HG03354 (cell line): ENCODE measurements around the gene PELI1.

ENCODE experiments used
- ATAC-seq: cut with Tn5 transposase; IDR thresholded peaks from one replicate; pipeline ENCODE4 v1.9.1; 2021; ENCODE audit warnings: mild to moderate bottlenecking; ENCODE audit not compliant: unreplicated experiment, poor library complexity, severe bottlenecking

PELI1 gene

GRCh38 chr2:64144057-64145013, at the start of gene PELI1:
TSS of gene PELI1 (minus strand) at chr2:64144420. CDS start at chr2:64108310, 36,110 bp downstream.
- ATAC-seq: peak; percentile 84

DNA sequence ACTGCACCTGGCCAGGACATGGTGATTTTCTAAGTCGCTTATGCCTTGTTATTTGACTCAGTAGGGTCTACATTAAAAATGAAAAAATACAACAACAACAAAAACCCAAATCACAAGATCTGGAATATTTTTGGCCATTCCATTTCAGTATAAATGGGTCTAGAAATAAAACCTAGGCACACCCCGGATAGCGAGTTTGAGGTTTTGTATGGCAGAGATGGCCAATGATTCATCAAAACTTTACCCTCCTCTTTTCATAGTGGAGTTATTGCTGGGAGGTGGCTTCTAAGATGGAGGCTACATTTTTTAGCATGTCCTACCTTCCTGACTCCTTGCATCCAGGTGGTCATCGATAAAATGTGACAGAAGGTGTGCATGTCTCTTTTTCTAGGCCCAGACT, 49.3 kb upstream of the PELI1 start:
- ATAC-seq: no peak

DNA sequence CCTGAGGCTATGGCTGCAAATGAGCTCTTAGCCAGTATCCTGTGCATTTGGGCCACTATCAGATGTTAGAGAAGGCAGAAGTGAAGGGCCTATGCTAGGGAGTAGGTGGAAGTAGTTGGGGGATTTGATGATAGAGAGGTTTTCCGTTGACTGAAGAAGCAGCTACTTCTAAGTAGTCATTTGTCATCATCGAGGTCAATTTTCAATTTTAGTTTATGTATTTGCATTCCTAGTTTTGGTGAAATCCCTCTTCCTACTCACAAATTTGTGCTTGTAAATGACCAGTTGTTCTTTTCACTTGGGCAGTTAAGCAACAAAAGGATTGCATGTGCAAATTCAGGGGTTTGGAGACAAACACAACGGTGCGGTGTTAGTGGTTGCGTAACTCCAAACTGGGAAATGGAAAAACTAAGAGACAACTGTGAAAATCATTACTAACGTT, 48.5 kb upstream of the PELI1 start:
- no peak for ATAC-seq

DNA sequence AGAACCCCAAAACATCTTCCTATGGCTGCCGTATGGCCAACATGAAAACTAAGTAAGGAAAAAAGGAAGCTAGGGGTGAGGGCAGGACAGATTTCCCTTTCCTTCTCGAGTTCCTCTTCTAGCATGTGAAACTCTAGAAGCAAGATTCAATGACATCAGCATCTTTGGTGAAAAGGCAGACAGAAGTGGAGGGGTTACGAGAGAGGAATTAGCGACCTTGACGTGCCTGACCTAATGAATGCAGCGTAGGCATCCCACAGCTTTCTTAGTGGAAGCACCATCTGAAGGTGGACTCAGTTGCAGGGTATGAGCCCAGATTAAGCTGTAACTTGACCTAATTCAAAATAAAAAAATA, 47.9 kb upstream of the PELI1 start:
- ATAC-seq: no peak

DNA sequence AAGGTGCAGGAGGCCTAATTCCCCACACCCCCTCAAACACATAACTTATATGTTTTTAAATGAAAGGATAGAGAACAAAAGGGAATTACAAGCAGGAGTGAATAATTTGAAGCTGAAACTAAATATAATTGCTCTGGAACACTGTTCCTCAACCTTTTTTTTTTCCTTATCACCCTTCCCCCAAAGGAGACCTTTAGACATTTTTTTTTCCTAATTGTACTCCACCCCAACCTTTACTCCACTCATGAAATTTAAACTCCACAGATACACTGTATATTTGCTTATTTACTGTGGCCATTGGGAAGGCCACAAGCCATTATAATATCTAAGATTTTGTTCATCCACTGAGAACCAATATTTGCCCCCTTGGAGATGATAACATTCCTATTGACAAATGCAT, 45.4 kb upstream of the PELI1 start:
- no peak for ATAC-seq

GRCh38 chr2:64189167-64189566, 44.9 kb upstream of the PELI1 start:
- no peak for ATAC-seq

- no peak for ATAC-seq
These were observed 42.7 kb upstream of the PELI1 start for GRCh38 chr2:64186699-64187605.

GRCh38 chr2:64179582-64180321, 35.5 kb upstream of the PELI1 start:
- peak; percentile 93 for ATAC-seq

- ATAC-seq: no peak
These were observed 33.1 kb upstream of the PELI1 start for GRCh38 chr2:64177315-64177714.

DNA sequence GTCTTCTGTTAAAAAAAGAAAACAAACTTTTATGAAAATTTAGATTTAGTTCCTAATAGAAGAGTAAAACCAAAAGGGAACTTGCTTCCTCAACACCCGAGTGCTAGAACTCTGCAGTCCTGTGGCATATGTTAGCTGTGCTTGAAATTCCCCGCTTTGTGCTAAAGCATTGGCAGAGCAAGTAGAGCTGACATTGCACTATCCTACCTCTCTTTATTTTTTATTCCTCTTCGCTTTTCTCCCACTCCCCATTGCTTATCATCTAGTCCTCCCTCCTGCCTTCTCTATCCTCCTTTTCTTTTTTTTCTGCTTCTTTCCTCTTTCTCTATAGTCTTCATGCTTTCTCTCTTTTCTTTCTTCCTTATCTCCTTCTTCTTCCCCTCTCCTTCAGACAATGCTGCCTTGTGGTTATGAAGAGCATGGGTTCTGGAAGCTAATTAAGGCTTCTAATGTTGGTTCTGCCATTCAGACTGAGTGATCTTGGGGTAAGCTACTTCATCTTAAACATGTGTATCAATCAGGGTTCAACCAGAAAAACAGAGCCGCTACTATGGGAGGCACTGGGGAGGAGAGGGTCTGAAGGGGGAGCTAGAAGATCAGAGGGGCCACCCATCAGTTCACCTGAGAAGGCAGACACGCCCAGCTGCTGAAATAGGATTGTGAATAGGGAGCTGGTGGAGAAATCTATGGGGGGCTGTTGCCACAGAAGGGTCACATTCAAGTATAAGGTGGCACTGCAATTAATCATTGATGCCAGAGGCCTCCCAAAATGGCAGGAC, 31.4 kb upstream of the PELI1 start:
- no peak for ATAC-seq

DNA sequence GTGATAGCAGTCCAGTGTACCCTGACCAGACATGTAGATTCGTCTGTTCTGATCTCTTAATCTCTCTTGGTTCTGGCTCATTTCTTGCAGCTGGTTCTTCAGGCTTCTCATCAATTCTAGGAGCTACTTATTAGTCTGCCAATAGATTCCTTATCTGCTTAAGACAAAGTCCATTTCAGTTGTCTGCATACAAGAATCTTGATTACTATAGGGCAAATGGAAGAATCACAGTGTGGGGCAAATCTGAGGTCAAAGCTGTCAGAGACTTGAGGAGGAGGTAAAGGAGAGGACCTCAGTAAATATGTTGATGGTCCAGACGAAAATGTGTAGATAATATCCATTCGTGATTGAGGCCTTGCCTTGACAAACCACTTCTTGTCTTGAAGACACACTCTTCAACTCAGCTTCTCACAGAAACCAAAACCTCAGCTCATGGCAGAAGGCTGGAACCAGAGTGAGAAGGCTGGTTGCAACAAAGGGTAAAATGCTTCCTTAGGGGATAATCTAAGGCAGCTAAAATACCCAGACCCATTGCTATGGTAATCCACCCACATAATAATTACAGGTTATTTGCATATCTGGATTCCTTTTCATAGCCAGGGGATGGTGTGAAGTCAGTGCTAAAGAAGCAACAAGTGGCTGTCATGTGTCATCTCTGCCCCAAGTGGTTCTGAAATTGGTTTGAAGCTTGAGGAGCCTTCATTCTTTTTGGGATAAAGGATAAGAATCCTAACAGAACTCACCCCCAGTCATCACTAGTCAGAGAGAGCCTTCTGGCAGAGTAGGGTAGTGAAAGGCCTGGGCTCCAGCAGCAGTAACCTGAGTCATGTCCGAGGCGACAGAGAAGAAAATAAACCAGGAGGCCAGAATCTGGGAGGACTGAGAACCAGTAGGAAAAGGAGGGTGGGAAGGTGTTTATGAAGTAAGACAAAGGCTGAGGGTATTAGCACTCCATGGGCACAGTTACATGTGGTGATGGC, 29.2 kb upstream of the PELI1 start:
- ATAC-seq: peak; percentile 58

DNA sequence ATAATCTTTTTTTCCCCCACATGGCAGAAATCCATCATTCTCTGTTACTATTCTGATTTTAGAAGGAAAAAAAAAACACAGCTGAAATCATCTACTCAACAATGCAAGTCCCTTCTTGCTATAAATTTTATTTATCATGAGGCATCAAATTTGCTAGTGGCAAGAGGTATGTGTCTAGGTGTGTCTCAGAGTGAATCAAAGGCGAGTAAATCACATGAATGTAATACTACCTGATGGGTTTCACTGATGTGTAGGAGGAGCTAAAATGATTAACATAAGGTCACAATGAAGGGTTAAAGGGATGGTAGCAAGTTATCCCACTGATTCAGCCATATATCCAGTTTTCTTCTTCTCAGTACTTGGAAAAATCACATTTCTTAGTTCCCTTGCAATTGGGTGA, 24.5 kb upstream of the PELI1 start:
- no peak for ATAC-seq

- no peak for ATAC-seq
These were observed 24.0 kb upstream of the PELI1 start for GRCh38 chr2:64168201-64168600.

- no peak for ATAC-seq
These were observed 22.6 kb upstream of the PELI1 start for GRCh38 chr2:64166637-64167420.

- ATAC-seq: no peak
These were observed 22.0 kb upstream of the PELI1 start for GRCh38 chr2:64166212-64166611.

- ATAC-seq: no peak
These were observed 21.5 kb upstream of the PELI1 start for GRCh38 chr2:64165706-64166105.

DNA sequence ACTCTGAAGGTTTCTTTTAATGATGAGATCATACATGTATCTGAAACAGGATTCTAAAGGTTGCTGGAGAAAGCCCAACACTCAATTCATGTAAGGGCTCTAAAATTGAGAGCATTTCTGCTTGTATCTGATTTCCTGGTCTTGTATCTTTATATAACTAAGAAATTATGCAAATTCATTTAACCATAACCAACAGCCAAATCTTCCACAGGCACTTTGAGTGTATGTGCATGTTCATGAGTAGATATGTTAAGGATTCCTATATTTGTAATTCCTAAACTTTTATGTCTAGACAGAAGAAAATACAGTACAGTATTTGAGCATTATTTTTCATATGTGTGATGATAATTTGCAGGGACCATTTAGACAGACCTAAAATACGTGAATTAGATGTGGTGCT, 20.4 kb upstream of the PELI1 start:
- no peak for ATAC-seq
